ENCODE data around the gene CHTOP. TPM values are rescaled to one million over a fixed set of nuclear protein-coding genes. Genes with fewer than 3 reads are reported as not detected.

The CHTOP gene
- total and polyA plus RNA-seq, 4 donors: 51.2 to 76.6 (median 58.4) TPM

DNA sequence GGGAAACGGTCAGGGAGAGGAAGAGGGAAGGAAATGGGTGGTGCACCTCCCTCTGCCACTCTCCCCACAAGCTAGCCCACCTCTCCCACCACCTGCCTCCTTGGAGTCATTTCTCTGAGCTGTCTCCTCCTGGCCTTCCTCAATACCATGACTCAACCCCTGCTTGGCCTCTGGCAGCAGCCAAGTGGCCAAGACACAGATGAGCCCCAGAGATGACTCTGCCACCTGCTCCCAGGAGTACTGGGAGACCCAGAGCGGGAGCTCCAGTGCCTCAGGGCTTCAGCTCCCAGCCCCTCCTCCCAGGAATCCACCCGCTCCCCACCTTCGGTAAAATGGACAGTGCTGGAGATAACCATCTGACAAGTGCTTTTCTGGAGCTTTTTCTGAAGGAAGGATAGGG, 23.5 kb upstream of the CHTOP start:
- H3K4me3 ChIP-seq: no peak overlapping the region
- no peak for DNase-seq
- H3K9me3 ChIP-seq (ENCODE audit: control insufficient read depth in 4 of 4, insufficient read depth in 3 of 4, low read length in 3 of 4): no peaks in the 10 kb centered on the region
- H3K27me3 ChIP-seq (ENCODE audit: control insufficient read depth in 3 of 3, insufficient read depth in 3 of 3, low read length in 2 of 3): no peaks in the 10 kb centered on the region
- 46 to 60% methylated on average over 4 of the region's 4 CpGs for WGBS, 2 donors
- H3K4me1 ChIP-seq (ENCODE audit: control insufficient read depth in 5 of 5, insufficient read depth in 5 of 5, low read length in 5 of 5): peaks cover 11 to 52% (median 29%) of the 10 kb centered on the region in 5 donors
- ATAC-seq (ENCODE audit: insufficient read depth, low FRiP score): no peak
- TF ChIP-seq, protein P1, sequence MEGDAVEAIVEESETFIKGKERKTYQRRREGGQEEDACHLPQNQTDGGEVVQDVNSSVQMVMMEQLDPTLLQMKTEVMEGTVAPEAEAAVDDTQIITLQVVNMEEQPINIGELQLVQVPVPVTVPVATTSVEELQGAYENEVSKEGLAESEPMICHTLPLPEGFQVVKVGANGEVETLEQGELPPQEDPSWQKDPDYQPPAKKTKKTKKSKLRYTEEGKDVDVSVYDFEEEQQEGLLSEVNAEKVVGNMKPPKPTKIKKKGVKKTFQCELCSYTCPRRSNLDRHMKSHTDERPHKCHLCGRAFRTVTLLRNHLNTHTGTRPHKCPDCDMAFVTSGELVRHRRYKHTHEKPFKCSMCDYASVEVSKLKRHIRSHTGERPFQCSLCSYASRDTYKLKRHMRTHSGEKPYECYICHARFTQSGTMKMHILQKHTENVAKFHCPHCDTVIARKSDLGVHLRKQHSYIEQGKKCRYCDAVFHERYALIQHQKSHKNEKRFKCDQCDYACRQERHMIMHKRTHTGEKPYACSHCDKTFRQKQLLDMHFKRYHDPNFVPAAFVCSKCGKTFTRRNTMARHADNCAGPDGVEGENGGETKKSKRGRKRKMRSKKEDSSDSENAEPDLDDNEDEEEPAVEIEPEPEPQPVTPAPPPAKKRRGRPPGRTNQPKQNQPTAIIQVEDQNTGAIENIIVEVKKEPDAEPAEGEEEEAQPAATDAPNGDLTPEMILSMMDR (IDR thresholded peaks at IDR 0.05; ENCODE audit: control extremely low read depth, extremely low read depth): no peak
- no peak overlapping the region for H3K9ac ChIP-seq (ENCODE audit: insufficient read depth in 1 of 2, low read length in 2 of 2)
- peak overlapping the region; percentile 64 to 94 for H3K27ac ChIP-seq (ENCODE audit: low read depth in 1 of 2, low read length in 1 of 2)
- H3K36me3 ChIP-seq (ENCODE audit: control insufficient read depth in 4 of 4, insufficient read depth in 4 of 4, low read length in 4 of 4): peaks cover 2 to 13% (median 5%) of the 10 kb centered on the region in 4 donors

DNA sequence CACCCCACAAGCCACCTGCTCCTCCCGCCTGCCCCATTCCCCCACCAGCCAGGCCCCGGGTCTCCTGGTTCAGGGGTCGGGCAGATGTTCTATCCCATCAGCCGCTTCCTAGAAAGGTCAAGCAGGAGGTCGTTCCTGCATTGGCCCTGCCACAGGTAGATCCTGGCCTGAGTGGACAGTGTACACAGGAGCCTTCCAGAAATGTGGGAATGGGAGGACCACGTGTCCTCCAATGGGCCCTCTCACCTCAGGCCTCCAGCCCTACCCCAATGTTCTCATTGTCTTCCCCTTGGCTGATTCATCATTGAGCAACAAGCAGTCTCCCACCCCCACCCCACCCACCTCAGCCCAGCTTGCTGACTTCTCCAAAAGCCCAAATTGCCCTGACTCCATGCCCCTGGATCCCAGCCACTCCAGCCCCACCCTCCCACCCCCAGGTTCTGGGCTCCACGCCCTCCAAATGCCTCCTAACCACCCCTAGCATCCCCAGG, 23.0 kb upstream of the CHTOP start:
- Histone ChIP-seq H3K27me3 (ENCODE audit: control insufficient read depth in 3 of 3, insufficient read depth in 3 of 3, low read length in 2 of 3) (no peaks in the 10 kb centered on the region), H3K4me3 (no peak overlapping the region), H3K27ac (ENCODE audit: low read depth in 1 of 2, low read length in 1 of 2) (peak overlapping the region; percentile 25 to 94), H3K36me3 (ENCODE audit: control insufficient read depth in 4 of 4, insufficient read depth in 4 of 4, low read length in 4 of 4) (peaks cover 2 to 13% (median 4%) of the 10 kb centered on the region in 4 donors), H3K4me1 (ENCODE audit: control insufficient read depth in 5 of 5, insufficient read depth in 5 of 5, low read length in 5 of 5) (peaks cover 11 to 52% (median 29%) of the 10 kb centered on the region in 5 donors), H3K9me3 (ENCODE audit: control insufficient read depth in 4 of 4, insufficient read depth in 3 of 4, low read length in 3 of 4) (no peaks in the 10 kb centered on the region), H3K9ac (ENCODE audit: insufficient read depth in 1 of 2, low read length in 2 of 2) (no peak overlapping the region)
- TF ChIP-seq, protein P1 (IDR thresholded peaks at IDR 0.05; ENCODE audit: control extremely low read depth, extremely low read depth): no peak
- WGBS, 2 donors: 83 to 87% methylated on average over 7 of the region's 7 CpGs
- no peak for ATAC-seq (ENCODE audit: insufficient read depth, low FRiP score)
- no peak for DNase-seq

DNA sequence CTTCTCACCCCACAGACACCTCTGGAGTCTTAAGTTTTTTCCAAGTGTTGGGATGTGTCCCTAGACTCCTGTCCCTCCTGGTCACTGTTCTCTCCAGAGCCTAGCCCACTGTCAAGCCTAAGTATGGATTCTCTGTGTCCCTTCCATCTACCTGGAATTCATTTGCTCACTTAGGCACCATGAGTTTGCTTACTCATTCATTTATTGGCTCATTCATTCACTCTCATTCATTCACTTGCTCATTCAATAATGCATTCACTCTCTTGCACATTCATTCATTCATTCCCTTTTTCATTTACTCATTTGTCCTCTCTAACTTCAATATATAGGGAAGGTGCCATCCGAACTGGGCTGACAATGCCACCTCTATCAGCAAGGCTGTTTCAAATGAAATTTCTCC, 22.5 kb upstream of the CHTOP start:
- H3K9ac ChIP-seq (ENCODE audit: insufficient read depth in 1 of 2, low read length in 2 of 2): peak overlapping the region in 1 of 2 donors; percentile 43
- DNase-seq: no peak
- no peaks in the 10 kb centered on the region for H3K9me3 ChIP-seq (ENCODE audit: control insufficient read depth in 4 of 4, insufficient read depth in 3 of 4, low read length in 3 of 4)
- peak overlapping the region; percentile 2 for H3K4me3 ChIP-seq
- TF ChIP-seq, protein P1 (IDR thresholded peaks at IDR 0.05; ENCODE audit: control extremely low read depth, extremely low read depth): no peak
- peak overlapping the region in 1 of 2 donors; percentile 75 for H3K27ac ChIP-seq (ENCODE audit: low read depth in 1 of 2, low read length in 1 of 2)
- H3K4me1 ChIP-seq (ENCODE audit: control insufficient read depth in 5 of 5, insufficient read depth in 5 of 5, low read length in 5 of 5): peaks cover 11 to 54% (median 29%) of the 10 kb centered on the region in 5 donors
- H3K27me3 ChIP-seq (ENCODE audit: control insufficient read depth in 3 of 3, insufficient read depth in 3 of 3, low read length in 2 of 3): no peaks in the 10 kb centered on the region
- H3K36me3 ChIP-seq (ENCODE audit: control insufficient read depth in 4 of 4, insufficient read depth in 4 of 4, low read length in 4 of 4): peaks cover 2 to 13% (median 4%) of the 10 kb centered on the region in 4 donors
- 78 to 90% methylated on average over 1 of the region's 1 CpG for whole genome bisulfite sequencing, 2 donors
- ATAC-seq (ENCODE audit: insufficient read depth, low FRiP score): no peak

Data from lung (tissue), 12 donors.